HepG2 (cell line): ENCODE results near the gene THSD4. TPM values are rescaled to one million over a fixed set of nuclear protein-coding genes. Genes with fewer than 3 reads are reported as not detected.

ENCODE experiments used
- ATAC-seq: fragments of 200-7000 bp; cut with Tn5 transposase; 3 replicates; pipeline ENCODE4 v1.9.1; 2020; ENCODE audit warnings: mild to moderate bottlenecking, moderate library complexity
- BruUV-seq: library from RNA; stranded (reverse); fragments of 400-500 nt; replicated peaks from 2 replicates; lab custom pipeline; 2021; lab: Mats Ljungman, UMichigan
- CTCF ChIA-PET: fragments of 300-600 bp; formaldehyde crosslinking; extraction: SDS; loops from one replicate; lab custom pipeline; 2021; ENCODE audit warnings: low total read pairs, inconsistent platforms, low intra/inter-chr PET ratio; lab: Yijun Ruan, JAX
- POLR2A ChIA-PET: fragments of 350-600 bp; sonication (Branson Sonifier 250); formaldehyde crosslinking; loops from one replicate; lab custom pipeline; 2020; ENCODE audit warnings: antibody characterized with exemption, inconsistent platforms; lab: Yijun Ruan, JAX
- DNase-seq: peaks from one replicate; pipeline ENCODE4 v3.0.0-alpha.2; 2015; ENCODE audit warnings: low spot score
- FAIRE-seq: peaks from 3 replicates; lab custom pipeline; 2011; peaks lifted over from hg19 to GRCh38; lab: Jason Lieb, UNC
- H2AFZ ChIP-seq: one replicate; pipeline ENCODE4 v1.6.1; 2011; ENCODE audit warnings: low read length, inconsistent platforms
- H3K27ac ChIP-seq: fragments of 300-600 bp; 3 replicates; pipeline ENCODE4 v1.8.0; 2011; ENCODE audit warnings: mixed run types, mild to moderate bottlenecking, mixed read lengths, low read length, inconsistent platforms; ENCODE audit not compliant: insufficient read depth; ENCODE audit errors: extremely low read length
- H3K27me3 ChIP-seq, 2 experiments: fragments of 200-600 bp in 1 of 2; 2 replicates in 1 of 2; 3 replicates in 1 of 2; pipeline versions ENCODE4 v1.6.0 to v1.8.0; 2011; ENCODE audit warnings: low read length in 2 of 2, mild to moderate bottlenecking in 2 of 2, moderate library complexity in 2 of 2, inconsistent platforms in 1 of 2; ENCODE audit not compliant: insufficient read depth in 2 of 2, control insufficient read depth in 1 of 2
- H3K36me3 ChIP-seq, 2 experiments: fragments of 200-600 bp in 1 of 2; replicated peaks in 1 of 2; 2 replicates in 1 of 2; 3 replicates in 1 of 2; pipeline versions ENCODE4 v1.5.1 to v1.8.0; 2011; ENCODE audit warnings: low read length in 2 of 2, inconsistent platforms in 1 of 2; ENCODE audit not compliant: insufficient read depth in 2 of 2, control insufficient read depth in 1 of 2
- H3K4me1 ChIP-seq: 2 replicates; pipeline ENCODE4 v1.5.1; 2012; ENCODE audit warnings: low read length, inconsistent platforms; ENCODE audit not compliant: insufficient read depth
- H3K4me2 ChIP-seq: 2 replicates; pipeline ENCODE4 v1.6.0; 2011; ENCODE audit warnings: low read depth, low read length, inconsistent platforms
- H3K4me3 ChIP-seq, 3 experiments: fragments of 200-600 bp in 1 of 3; sonication (generic), shearing (Covaris generic) in 1 of 3; replicated peaks in 1 of 3; 2 replicates each; pipeline ENCODE4 v1.5.1; 2011 to 2016; ENCODE audit warnings: low read length in 3 of 3, inconsistent platforms in 2 of 3, low read depth in 2 of 3, mild to moderate bottlenecking in 2 of 3, control low read depth in 1 of 3, mixed read lengths in 1 of 3; ENCODE audit not compliant: insufficient read depth in 1 of 3
- H3K79me2 ChIP-seq: one replicate; pipeline ENCODE4 v1.6.1; 2011; ENCODE audit warnings: low read length, inconsistent platforms; ENCODE audit not compliant: insufficient read depth
- H3K9ac ChIP-seq: 2 replicates; pipeline ENCODE4 v1.6.0; 2011; ENCODE audit warnings: mild to moderate bottlenecking, low read depth, low read length, inconsistent platforms; ENCODE audit not compliant: insufficient read depth
- H3K9me3 ChIP-seq: 2 replicates; pipeline ENCODE4 v1.5.1; 2012; ENCODE audit warnings: mild to moderate bottlenecking, low read length
- H4K20me1 ChIP-seq: 2 replicates; pipeline ENCODE4 v1.6.0; 2011; ENCODE audit warnings: inconsistent platforms, mild to moderate bottlenecking, low read length, moderate library complexity; ENCODE audit not compliant: insufficient read depth
- MAFF ChIP-seq: IDR thresholded peaks from 2 replicates; pipeline ENCODE4 v1.6.1; 2011; ENCODE audit warnings: low read depth, low read length, improper control_type of control experiment
- MAFK ChIP-seq, 2 experiments: IDR thresholded peaks in 1 of 2; conservative IDR thresholded peaks in 1 of 2; 2 replicates each; pipeline ENCODE4 v1.6.1; 2011; ENCODE audit warnings: improper control_type of control experiment in 2 of 2, low read length in 2 of 2
- MEIS1 ChIP-seq: sonication (generic); formaldehyde crosslinking; IDR thresholded peaks from 2 replicates; pipeline ENCODE4 v1.9.0; 2021; ENCODE audit warnings: mild to moderate bottlenecking, missing genetic modification reagents, moderate library complexity, borderline replicate concordance
- NFATC3 ChIP-seq: sonication (generic); formaldehyde crosslinking; IDR thresholded peaks from 2 replicates; pipeline ENCODE4 v1.5.1; 2020; ENCODE audit warnings: mild to moderate bottlenecking, missing genetic modification reagents
- RFX5 ChIP-seq: IDR thresholded peaks from 2 replicates; pipeline ENCODE4 v1.6.1; 2011; ENCODE audit warnings: low read depth, low read length, improper control_type of control experiment
- ZNF264 ChIP-seq: sonication (generic); formaldehyde crosslinking; IDR thresholded peaks from 2 replicates; pipeline ENCODE4 v1.4.0; 2020; ENCODE audit warnings: missing genetic modification reagents
- ZNF431 ChIP-seq: sonication (generic); formaldehyde crosslinking; IDR thresholded peaks from 2 replicates; pipeline ENCODE4 v1.9.0; 2022; ENCODE audit warnings: missing genetic modification reagents, low read depth, mild to moderate bottlenecking, borderline replicate concordance
- ZSCAN20 ChIP-seq: sonication (generic); formaldehyde crosslinking; IDR thresholded peaks from 2 replicates; pipeline ENCODE4 v1.4.0; 2020; ENCODE audit warnings: missing genetic modification reagents, mild to moderate bottlenecking, borderline replicate concordance
- WGBS: methylation state at CpG from one replicate; pipeline ENCODE4 v1.1.6; 2017; ENCODE audit warnings: low lambda C conversion rate; 5-methylcytosine and 5-hydroxymethylcytosine counted together
- in situ Hi-C: cut with HindIII; loops from 2 replicates; pipeline ENCODE4 v1.10.0; 2017; ENCODE audit warnings: low pct_unique_long_range_greater_than_20kb; ENCODE audit not compliant: extremely low pct_ligation_motif_present
- intact Hi-C: fragments of 100-400 bp; cut with micrococcal nuclease; formaldehyde crosslinking; loops from one replicate; pipeline ENCODE4 v1.10.0; 2022; ENCODE audit not compliant: unreplicated experiment
- polyA plus RNA-seq, 8 experiments: library from polyadenylated mRNA; depleted of rRNA in 3 of 8; stranded (reverse) in 7 of 8; unstranded in 1 of 8; fragments of >200 nt; fragmentation: Illumina TruSeq in 4 of 8; extraction: Trizol in 4 of 8; gene quantifications; 2 replicates each; pipeline versions ENCODE4 v1.2.1 to v1.2.3, GENCODE V29; 2011 to 2016; ENCODE audit warnings: low read depth in 4 of 8, missing spikeins in 1 of 8, mixed read lengths in 1 of 8; ENCODE audit not compliant: insufficient read depth in 1 of 8
- total RNA-seq, 5 experiments: library from RNA; depleted of rRNA; stranded (reverse); fragments of >200 nt; fragmentation: Illumina TruSeq; extraction: Trizol; gene quantifications; 2 replicates each; pipeline ENCODE4 v1.2.3, GENCODE V29; 2016; ENCODE audit warnings: low read depth in 1 of 5
- TF ChIP-seq, protein P1 (sequence below): sonication (generic); formaldehyde crosslinking; IDR thresholded peaks from 2 replicates; pipeline ENCODE4 v1.8.0; 2022; ENCODE audit warnings: mild to moderate bottlenecking, missing genetic modification reagents, moderate library complexity
- TF ChIP-seq, protein P2 (sequence below): sonication (generic); formaldehyde crosslinking; IDR thresholded peaks from 2 replicates; pipeline ENCODE4 v1.8.1; 2022; ENCODE audit warnings: low read depth, mild to moderate bottlenecking, missing genetic modification reagents

THSD4 gene
- total and polyA plus RNA-seq, 2 of the 13 experiments (the other 11 are each of a cell fraction or from before 2014, with no cell fraction given) = 0.07 to 0.21 TPM

DNA sequence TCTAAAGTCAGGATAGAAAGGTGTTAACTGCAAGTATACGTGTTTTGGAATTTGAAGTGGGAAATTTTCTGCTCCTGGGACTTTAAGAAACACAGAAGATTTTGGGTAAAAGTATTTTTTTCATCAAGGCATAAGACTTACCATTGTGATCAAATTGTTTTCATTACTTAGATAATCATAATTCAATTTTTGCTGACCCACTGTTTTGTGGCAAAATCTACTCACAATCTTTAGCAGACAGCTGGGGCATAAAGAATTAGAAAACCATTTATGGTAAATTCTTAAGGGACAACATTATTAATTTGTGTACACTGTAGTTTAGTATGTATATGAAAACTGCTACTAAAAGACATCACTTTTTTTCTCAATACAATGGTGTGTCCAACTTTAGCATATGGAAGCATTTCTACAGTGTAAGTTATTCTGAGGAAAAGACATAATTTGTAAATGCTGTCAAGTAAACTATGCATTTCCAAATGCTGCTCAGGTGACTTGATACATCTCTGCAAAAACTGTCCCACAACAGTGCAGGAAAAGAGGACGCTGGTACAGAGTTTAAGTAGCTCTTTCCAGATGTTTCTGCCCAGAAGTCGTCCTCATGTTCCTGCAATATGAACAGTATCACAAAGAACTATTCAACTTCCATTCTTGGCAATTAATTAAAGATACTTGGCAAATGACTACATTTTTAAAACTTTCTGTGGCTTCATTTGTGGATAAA lies 52.3 kb downstream of the THSD4 start:
- POLR2A ChIA-PET = no interaction called here
- CTCF ChIA-PET = no interaction called here

More for the DNA sequence above, 52.3 kb downstream of the THSD4 start:
- Histone ChIP-seq H3K4me3 (no peak overlapping the region), H2AFZ (no peak overlapping the region), H3K4me2 (no peak overlapping the region), H3K9ac (no peak overlapping the region), H3K9me3 (peaks cover 18% of the 10 kb centered on the region; the same call in 1 of the 2 replicates)
- no TSS peak for BruUV-seq
- TF ChIP-seq ZNF264 (CRISPR knock-in tag) = no peak
- TF ChIP-seq RFX5 = no peak
- TF ChIP-seq, protein P1, sequence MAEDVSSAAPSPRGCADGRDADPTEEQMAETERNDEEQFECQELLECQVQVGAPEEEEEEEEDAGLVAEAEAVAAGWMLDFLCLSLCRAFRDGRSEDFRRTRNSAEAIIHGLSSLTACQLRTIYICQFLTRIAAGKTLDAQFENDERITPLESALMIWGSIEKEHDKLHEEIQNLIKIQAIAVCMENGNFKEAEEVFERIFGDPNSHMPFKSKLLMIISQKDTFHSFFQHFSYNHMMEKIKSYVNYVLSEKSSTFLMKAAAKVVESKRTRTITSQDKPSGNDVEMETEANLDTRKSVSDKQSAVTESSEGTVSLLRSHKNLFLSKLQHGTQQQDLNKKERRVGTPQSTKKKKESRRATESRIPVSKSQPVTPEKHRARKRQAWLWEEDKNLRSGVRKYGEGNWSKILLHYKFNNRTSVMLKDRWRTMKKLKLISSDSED = no peak
- TF ChIP-seq MAFF = peak; percentile 54
- TF ChIP-seq ZSCAN20 (CRISPR knock-in tag) = no peak
- TF ChIP-seq ZNF431 (CRISPR knock-in tag) = no peak
- TF ChIP-seq, protein P2, sequence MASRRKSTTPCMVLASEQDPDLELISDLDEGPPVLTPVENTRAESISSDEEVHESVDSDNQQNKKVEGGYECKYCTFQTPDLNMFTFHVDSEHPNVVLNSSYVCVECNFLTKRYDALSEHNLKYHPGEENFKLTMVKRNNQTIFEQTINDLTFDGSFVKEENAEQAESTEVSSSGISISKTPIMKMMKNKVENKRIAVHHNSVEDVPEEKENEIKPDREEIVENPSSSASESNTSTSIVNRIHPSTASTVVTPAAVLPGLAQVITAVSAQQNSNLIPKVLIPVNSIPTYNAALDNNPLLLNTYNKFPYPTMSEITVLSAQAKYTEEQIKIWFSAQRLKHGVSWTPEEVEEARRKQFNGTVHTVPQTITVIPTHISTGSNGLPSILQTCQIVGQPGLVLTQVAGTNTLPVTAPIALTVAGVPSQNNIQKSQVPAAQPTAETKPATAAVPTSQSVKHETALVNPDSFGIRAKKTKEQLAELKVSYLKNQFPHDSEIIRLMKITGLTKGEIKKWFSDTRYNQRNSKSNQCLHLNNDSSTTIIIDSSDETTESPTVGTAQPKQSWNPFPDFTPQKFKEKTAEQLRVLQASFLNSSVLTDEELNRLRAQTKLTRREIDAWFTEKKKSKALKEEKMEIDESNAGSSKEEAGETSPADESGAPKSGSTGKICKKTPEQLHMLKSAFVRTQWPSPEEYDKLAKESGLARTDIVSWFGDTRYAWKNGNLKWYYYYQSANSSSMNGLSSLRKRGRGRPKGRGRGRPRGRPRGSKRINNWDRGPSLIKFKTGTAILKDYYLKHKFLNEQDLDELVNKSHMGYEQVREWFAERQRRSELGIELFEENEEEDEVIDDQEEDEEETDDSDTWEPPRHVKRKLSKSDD (CRISPR knock-in tag) = no peak
- TF ChIP-seq MAFK (conservative IDR thresholded peaks at IDR 0.05 in 1 of 2, IDR thresholded peaks at IDR 0.05 in 1 of 2; ENCODE audit: low read length in 2 of 2) = peak; percentile 44 to 64; a peak in 3 of 4 replicates
- no peak for TF ChIP-seq NFATC3 (CRISPR knock-in tag)
- no peak for TF ChIP-seq MEIS1 (CRISPR knock-in tag)
- TF ChIP-seq, all 625 proteins: peak for 2
- H3K4me1 ChIP-seq = no peaks in the 10 kb centered on the region
- H3K79me2 ChIP-seq = no peaks in the 10 kb centered on the region
- 0% methylated on average over 3 of the region's 3 CpGs for WGBS
- H3K36me3 ChIP-seq = no peaks in the 10 kb centered on the region
- no peak for ATAC-seq
- H3K27me3 ChIP-seq = no peaks in the 10 kb centered on the region
- in situ Hi-C loops = no loop called here
- DNase-seq = no peak
- H3K27ac ChIP-seq = no peak overlapping the region
- intact Hi-C loops = no loop called here
- FAIRE-seq = no peak
- H4K20me1 ChIP-seq = no peaks in the 10 kb centered on the region
